Measurements from ENCODE around the gene ARHGEF2. TPM values are rescaled to one million over a fixed set of nuclear protein-coding genes. Genes with fewer than 3 reads are reported as not detected.

The ARHGEF2 gene
- total and polyA plus RNA-seq, 9 of the 15 experiments (the other 6 are each of a cell fraction or from before 2014, with no cell fraction given), result 7.1 to 162 (median 62.2) TPM

DNA sequence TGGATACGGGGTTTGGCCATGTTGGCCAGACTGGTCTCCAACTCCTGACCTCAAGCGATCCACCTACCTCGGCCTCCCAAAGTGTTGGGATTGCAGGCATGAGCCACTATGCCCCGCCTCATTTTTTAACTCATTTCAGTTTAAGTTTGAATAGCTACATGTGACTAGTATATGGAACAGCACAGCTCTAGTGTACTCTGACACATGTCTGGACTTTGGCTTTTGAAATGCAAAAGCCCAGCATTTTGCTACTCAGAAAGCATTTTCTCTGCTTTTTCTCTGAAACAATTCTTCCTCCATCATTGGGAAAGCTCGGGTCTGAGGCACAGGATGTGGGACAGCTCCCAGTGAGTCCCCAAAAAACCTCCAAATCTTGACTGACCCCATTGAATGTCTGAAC lies 46.5 kb upstream of the ARHGEF2 start (continued):
- TF ChIP-seq NR4A1 (CRISPR knock-in tag; IDR thresholded peaks at IDR 0.05) (no peak), NR4A1 (tag; IDR thresholded peaks at IDR 0.05) (no peak), SIN3A (IDR thresholded peaks at IDR 0.05; ENCODE audit: borderline replicate concordance in 2 of 2, control insufficient read depth in 1 of 2, low read depth in 2 of 2, low read length in 2 of 2) (no peak), FOXP1 (CRISPR knock-in tag; IDR thresholded peaks at IDR 0.05) (no peak), ETS2 (tag; IDR thresholded peaks at IDR 0.05; ENCODE audit: borderline replicate concordance, poor library complexity, severe bottlenecking) (no peak), ARID2 (IDR thresholded peaks at IDR 0.05) (no peak), CEBPG (CRISPR knock-in tag; IDR thresholded peaks at IDR 0.05) (no peak), CEBPG (tag; conservative IDR thresholded peaks at IDR 0.05 in 1 of 2, IDR thresholded peaks at IDR 0.05 in 1 of 2) (no peak), ZNF239 (CRISPR knock-in tag; IDR thresholded peaks at IDR 0.05) (no peak)
- TF ChIP-seq, protein P1, sequence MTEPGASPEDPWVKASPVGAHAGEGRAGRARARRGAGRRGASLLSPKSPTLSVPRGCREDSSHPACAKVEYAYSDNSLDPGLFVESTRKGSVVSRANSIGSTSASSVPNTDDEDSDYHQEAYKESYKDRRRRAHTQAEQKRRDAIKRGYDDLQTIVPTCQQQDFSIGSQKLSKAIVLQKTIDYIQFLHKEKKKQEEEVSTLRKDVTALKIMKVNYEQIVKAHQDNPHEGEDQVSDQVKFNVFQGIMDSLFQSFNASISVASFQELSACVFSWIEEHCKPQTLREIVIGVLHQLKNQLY (CRISPR knock-in tag; conservative IDR thresholded peaks at IDR 0.05), result no peak
- TF ChIP-seq, protein P2, sequence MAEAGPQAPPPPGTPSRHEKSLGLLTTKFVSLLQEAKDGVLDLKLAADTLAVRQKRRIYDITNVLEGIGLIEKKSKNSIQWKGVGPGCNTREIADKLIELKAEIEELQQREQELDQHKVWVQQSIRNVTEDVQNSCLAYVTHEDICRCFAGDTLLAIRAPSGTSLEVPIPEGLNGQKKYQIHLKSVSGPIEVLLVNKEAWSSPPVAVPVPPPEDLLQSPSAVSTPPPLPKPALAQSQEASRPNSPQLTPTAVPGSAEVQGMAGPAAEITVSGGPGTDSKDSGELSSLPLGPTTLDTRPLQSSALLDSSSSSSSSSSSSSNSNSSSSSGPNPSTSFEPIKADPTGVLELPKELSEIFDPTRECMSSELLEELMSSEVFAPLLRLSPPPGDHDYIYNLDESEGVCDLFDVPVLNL (CRISPR knock-in tag; IDR thresholded peaks at IDR 0.05; ENCODE audit: low read depth), result no peak
- TF ChIP-seq, protein P3, sequence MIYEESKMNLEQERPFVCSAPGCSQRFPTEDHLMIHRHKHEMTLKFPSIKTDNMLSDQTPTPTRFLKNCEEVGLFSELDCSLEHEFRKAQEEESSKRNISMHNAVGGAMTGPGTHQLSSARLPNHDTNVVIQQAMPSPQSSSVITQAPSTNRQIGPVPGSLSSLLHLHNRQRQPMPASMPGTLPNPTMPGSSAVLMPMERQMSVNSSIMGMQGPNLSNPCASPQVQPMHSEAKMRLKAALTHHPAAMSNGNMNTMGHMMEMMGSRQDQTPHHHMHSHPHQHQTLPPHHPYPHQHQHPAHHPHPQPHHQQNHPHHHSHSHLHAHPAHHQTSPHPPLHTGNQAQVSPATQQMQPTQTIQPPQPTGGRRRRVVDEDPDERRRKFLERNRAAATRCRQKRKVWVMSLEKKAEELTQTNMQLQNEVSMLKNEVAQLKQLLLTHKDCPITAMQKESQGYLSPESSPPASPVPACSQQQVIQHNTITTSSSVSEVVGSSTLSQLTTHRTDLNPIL (CRISPR knock-in tag; IDR thresholded peaks at IDR 0.05), result no peak

Measured in K562 (cell line).